ENCODE results near the gene BBS1.

BBS1 gene

GRCh38 chr11:66541892-66542291 is 31.5 kb downstream of the BBS1 start:
- TF ChIP-seq, protein P1, sequence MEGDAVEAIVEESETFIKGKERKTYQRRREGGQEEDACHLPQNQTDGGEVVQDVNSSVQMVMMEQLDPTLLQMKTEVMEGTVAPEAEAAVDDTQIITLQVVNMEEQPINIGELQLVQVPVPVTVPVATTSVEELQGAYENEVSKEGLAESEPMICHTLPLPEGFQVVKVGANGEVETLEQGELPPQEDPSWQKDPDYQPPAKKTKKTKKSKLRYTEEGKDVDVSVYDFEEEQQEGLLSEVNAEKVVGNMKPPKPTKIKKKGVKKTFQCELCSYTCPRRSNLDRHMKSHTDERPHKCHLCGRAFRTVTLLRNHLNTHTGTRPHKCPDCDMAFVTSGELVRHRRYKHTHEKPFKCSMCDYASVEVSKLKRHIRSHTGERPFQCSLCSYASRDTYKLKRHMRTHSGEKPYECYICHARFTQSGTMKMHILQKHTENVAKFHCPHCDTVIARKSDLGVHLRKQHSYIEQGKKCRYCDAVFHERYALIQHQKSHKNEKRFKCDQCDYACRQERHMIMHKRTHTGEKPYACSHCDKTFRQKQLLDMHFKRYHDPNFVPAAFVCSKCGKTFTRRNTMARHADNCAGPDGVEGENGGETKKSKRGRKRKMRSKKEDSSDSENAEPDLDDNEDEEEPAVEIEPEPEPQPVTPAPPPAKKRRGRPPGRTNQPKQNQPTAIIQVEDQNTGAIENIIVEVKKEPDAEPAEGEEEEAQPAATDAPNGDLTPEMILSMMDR (IDR thresholded peaks at IDR 0.05; ENCODE audit: borderline replicate concordance, insufficient read depth, low read depth, low read length) = no peak
- H3K4me3 ChIP-seq (ENCODE audit: low read depth, low read length) = no peak overlapping the region

GRCh38 chr11:66542362-66542761 is 31.9 kb downstream of the BBS1 start:
- H3K4me3 ChIP-seq (ENCODE audit: low read depth, low read length) = no peak overlapping the region
- TF ChIP-seq, protein P1 (IDR thresholded peaks at IDR 0.05; ENCODE audit: borderline replicate concordance, insufficient read depth, low read depth, low read length) = no peak

GRCh38 chr11:66543263-66544107 is 33.0 kb downstream of the BBS1 start:
- H3K4me3 ChIP-seq (ENCODE audit: low read depth, low read length) = no peak overlapping the region
- TF ChIP-seq, protein P1 (IDR thresholded peaks at IDR 0.05; ENCODE audit: borderline replicate concordance, insufficient read depth, low read depth, low read length) = peak; percentile 74

DNA sequence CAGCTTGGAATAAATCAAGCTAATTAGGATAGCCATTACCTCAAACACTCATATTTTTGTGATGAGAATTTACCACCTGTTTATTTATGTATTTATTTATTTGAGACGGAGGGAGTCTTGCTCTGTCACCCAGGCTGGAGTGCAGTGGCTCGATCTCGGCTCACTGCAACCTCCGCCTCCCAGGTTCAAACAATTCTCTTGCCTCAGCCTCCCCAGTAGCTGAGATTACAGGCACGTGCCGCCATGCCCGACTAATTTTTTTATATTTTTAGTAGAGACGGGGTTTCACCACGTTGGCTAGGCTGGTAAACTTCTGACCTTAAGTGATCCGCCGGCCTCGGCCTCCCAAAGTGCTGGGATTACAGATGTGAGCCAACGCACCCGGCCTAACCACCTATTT is 34.5 kb downstream of the BBS1 start:
- H3K4me3 ChIP-seq (ENCODE audit: low read depth, low read length) = peak overlapping the region; percentile 94

GRCh38 chr11:66545701-66546367 is 35.4 kb downstream of the BBS1 start, which contains the start of gene ZDHHC24:
Gene ZDHHC24, minus strand, starts transcription at chr11:66546048. Its CDS starts 45 bp downstream, at chr11:66546003.
- TF ChIP-seq, protein P1 (IDR thresholded peaks at IDR 0.05; ENCODE audit: borderline replicate concordance, insufficient read depth, low read depth, low read length) = no peak
- H3K4me3 ChIP-seq (ENCODE audit: low read depth, low read length) = peak within 1 kb of the TSS; percentile 94

DNA sequence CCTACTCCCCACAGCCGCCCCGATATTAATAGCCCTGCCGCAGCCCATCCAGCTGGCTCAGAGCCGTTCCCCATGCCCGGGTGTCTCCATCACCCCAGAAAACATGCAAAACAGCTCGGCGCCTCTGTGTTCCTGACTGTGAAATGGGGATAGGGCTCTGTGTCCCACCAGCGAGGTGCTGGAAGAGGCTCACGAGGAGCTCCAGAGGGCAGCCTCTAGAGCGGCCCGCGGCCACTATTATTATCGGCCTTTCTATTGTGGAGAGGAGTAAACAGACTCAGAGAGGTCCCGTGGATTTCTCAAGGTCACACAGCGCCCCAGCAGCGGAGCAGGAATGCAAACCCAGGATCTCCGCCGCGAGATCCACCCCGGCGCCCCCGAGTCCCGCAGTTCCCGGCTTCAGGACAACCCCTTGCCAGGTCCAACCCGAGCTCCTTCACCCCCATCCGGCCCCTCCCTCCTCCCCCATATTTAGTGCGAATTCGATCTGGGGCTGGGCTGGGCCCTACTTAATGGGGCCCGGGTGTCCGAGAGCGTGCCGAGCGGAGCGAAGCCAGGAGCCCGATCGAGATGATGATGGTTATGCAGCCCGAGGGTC is 36.0 kb downstream of the BBS1 start, which contains the start of gene ACTN3:
Gene ACTN3, plus strand, starts transcription at position 536 of the 598 bp plus-strand sequence. Its CDS starts 35 bp downstream, at position 571.
- TF ChIP-seq, protein P1 (IDR thresholded peaks at IDR 0.05; ENCODE audit: borderline replicate concordance, insufficient read depth, low read depth, low read length) = no peak
- peak within 1 kb of the TSS; percentile 94 for H3K4me3 ChIP-seq (ENCODE audit: low read depth, low read length)

DNA sequence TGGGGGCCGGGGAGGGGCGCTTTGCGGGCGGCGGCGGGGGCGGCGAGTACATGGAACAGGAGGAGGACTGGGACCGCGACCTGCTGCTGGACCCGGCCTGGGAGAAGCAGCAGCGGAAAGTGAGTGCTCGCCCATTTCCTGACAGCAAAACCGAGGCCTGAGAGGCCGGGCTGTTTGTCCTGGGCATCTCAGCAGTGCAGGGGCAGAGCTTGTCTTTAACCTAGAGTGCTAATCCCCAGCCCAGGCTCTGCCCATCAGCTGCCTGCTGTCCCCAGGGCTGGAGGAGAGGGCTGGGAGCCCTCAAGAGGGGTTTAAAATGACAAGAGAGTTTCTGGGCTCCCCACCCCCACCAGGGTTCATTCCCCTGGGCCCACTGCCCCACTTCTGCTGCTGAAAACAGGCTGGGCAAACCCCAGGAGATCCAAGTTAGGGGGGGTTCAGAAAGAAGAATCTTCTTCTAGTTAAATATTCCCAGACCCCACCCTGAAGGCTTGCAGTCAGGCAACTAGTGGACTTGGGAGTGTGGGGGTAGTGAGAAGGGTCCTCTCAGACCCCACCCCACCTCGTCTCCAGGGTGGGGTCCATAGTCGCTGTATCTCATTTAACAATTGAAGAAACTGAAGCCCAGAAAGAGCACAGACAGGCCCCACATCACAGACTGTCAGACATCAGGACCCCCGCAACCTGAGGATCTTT is 36.7 kb downstream of the BBS1 start:
- H3K4me3 ChIP-seq (ENCODE audit: low read depth, low read length) = no peak overlapping the region
- TF ChIP-seq, protein P1 (IDR thresholded peaks at IDR 0.05; ENCODE audit: borderline replicate concordance, insufficient read depth, low read depth, low read length) = no peak

Data from GM12875 (cell line).